ENCODE data around the gene ARHGAP4.

The ARHGAP4 gene

DNA sequence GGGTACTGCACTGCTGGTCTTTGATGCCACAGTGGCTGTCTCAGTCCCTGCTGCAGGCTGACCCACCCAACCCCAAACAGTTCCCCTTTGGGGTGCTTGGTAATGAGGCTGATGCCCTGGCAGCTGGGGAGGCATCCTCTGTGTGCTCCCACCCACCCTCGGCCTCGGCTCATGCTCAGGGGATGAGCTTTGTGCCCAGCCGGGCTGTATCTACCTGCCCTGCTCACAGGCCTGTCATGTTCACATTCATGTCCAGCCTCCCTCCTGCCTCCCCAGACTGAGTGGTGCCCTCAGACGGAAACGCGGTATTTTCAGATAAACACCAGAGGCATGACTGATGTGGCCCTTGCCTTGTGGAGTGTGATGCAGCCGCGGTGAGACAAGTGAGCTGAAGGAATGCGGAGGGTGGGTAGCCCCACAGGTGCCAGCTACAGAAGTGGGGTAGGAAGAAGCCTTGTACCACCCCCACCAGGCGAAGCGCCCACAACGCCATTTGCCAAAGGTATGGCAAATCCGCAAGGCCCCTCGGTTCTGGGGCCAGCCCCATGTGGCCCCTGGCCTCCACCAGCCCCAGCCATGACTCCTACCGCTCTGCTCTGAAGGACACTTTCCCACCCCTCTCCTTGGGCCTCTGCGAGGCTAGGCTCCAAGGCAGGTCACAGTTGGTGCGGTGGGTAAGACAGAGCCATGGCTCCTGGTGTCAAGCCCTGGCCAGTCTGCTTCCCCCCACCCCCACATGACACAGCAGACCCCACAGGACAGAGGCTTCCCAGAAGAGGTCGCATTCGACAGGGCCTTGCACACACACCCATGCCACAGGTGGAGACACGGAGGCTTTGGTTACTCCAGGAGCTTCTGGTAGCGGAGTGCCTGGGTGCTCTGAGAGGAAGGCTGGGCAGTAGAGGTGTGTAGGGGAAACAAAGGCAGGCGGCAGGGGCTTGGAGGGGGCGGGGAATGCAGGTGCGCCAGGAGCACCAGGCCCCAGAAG is 20.2 kb upstream of the ARHGAP4 start:
- no peak for DNase-seq (ENCODE audit: low read depth in 1 of 2, low spot score in 1 of 2)

DNA sequence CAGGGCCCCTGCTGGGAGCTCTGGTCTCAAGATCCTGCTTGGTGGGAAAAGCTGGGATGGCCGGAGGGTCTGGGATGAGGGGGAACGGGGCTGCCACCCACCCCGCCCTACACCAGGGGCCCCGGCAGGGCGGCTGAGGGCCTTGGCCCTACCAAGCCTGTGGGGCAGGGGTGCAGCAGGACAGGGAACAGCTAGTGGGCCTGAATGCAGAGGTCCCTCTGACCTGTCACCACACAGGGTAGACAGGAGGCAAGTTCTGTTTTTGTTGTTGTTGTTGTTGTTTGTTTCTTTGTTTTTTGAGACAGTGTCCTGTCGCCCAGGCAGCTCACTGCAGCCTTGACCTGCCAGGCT is 18.7 kb upstream of the ARHGAP4 start:
- DNase-seq (ENCODE audit: low read depth in 1 of 2, low spot score in 1 of 2) = no peak

DNA sequence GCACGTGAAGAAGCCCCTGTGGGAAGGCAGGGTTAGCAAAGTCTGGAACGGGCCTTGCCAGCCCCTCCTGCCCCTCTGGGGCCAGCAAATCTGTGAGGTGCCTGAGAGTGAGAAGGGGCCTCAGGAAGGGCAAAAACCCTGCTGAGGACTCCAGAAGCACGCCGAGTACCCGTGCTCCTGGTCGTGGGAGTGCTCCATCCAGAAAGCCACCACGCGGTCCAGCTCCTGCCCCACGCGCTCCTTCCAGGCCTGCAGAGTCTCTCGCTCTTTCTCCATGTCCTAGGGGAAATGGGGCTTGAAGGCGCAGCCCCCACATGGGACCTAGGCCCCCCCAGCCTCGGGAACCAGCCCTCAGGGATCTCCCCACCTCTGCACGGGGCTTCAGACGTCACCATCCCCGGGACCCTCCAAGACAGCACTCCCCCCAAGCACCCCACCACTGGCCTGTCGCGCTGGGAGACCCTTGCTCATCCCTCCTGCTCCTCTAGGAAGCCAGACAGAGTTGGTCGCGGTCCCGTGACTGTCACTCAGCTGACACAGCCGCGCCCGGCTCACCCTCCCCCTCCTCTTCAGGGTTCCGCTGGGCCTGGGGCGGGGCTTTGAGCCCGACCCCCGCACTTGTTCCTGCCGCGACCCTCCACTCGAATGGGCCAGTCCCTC is 18.2 kb upstream of the ARHGAP4 start, which contains the start of gene RENBP:
RENBP (minus strand) TSS at position 504 of the 660 bp plus-strand sequence; CDS start at position 471, 33 bp downstream.
- no peak for DNase-seq (ENCODE audit: low read depth in 1 of 2, low spot score in 1 of 2)

DNA sequence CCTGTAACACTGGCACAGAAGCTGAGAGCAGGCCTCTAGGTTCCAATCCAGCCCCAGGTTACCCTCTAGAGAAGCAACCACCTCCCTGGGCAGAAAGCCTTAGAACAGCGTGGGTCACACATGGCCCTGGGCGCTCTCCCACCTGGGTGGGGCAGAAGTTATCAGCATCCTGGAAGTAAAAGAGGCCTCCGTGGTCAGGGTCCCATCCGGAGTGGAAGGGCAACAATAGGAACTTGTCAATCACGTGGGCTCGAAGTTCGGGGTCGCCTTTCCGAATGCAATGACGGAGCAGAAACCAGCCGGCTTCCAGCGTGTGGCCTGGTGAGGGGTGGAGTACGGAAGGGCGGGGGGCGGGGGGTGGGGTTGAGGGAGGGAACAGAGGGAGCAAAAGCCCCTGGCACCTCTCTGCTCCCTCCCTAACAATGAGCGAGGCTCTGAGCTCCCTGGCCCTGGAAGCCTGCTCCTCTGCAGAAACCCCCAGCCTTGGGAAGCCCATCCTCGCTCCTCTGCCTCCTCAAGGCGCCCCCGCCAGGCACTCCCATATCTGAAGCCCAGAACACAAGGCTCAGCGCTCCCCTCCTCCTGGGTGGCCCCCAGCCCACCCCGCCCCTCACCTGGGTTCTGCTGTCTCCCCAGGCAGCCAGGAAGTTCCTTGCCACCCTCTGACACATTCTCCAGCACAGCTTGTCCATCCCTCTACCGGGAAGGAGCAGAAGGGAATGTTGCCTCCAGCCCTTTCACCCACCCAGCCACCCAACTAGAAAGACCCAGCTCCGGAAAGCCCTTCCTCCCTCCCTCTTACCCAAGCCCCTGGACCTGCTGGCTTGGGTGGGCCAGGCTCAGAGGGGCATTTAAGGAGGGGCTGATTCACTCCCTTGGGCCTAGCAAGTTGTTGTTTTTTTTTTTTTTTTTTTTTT is 15.5 kb upstream of the ARHGAP4 start:
- DNase-seq (ENCODE audit: low read depth in 1 of 2, low spot score in 1 of 2) = no peak

DNA sequence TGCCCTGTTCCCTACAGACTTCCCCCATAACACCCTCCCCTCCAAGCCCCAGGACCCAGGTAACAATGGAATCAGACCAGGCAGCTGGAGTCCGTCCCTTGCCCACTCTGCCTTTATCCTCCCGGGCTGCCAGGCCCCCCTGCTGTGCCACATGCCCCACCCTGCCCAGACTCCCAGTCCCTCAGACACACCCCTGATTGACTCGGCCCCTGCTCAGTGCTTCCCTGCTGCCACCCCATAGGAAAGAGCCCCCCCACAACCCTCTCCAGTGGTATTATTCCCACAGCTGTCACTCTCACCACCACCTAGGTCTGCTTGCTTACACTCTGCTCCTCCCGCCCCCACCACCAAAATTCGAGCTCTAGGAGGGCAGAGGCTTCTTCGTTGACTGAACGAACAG is 13.5 kb upstream of the ARHGAP4 start:
- no peak for DNase-seq (ENCODE audit: low read depth in 1 of 2, low spot score in 1 of 2)

DNA sequence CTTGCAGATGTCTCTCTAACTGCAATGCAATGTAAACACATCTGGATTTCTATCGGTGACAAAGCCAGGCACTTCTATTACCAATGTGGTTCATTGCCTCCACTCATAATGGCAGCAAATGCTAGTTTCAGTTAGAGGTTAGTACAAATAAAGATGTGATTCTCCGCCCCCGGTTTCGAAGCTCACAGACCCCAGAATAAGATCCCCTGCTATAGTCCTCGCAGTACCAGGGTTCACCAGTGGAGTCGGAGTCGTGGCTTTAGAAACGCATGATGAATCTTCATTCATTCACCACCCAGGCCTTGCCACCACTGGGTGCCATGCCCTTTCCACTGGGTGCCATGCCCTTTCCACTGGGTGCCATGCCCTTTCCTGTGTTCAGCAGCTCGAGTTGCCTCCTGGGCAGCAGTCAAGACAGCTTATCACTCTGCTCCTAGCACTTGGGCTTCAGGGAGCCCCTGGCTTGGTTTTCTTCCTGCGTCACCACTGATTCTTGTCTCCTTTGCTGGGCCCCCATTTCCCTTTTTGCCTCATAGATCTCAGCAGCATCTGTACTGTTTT is 12.2 kb upstream of the ARHGAP4 start:
- no peak for DNase-seq (ENCODE audit: low read depth in 1 of 2, low spot score in 1 of 2)

DNA sequence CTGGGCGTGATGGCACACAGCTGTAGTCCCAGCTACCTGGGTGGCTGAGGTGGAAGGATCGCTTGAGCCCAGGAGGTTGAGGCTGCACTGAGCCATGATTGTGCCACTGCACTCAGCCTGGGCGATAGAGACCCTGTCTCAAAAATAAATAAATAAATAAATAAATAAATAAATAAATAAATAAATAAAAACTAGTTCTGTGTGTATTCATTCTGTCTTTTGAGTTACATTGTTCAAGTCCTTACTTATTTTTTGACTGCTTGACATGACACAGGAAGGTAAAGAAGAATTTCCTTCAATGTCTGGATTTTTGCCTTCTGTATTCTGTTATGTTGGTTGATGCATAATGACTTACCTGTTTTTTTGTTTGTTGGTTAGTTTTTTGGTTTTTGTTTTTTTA is 11.0 kb upstream of the ARHGAP4 start:
- no peak for DNase-seq (ENCODE audit: low read depth in 1 of 2, low spot score in 1 of 2)

DNA sequence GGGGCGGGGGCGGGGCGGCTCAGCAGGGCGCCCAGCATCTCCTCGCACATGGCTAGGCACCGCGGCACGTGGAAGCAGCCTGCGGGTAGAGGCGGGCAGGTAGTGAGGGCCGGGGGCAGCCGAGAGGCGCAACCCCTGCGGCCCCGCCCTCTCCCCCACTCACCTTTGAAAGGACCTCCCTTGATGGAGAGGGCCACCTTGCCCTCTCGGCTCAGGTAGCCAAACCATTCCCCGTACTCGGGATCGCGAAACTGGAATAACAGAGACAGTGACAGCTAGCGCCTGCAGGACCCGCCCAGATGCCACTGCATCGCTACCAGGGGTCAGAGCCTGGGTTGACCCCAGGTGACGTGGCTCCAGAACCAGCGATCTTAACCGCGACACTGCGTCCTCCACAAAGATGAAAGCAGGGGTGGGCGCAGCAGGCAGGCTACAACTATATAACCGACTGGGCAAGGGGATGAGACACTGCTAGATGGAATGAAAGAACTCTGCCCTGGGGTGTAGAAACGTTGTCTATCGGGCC is 9.3 kb upstream of the ARHGAP4 start:
- DNase-seq (ENCODE audit: low read depth in 1 of 2, low spot score in 1 of 2) = no peak

DNA sequence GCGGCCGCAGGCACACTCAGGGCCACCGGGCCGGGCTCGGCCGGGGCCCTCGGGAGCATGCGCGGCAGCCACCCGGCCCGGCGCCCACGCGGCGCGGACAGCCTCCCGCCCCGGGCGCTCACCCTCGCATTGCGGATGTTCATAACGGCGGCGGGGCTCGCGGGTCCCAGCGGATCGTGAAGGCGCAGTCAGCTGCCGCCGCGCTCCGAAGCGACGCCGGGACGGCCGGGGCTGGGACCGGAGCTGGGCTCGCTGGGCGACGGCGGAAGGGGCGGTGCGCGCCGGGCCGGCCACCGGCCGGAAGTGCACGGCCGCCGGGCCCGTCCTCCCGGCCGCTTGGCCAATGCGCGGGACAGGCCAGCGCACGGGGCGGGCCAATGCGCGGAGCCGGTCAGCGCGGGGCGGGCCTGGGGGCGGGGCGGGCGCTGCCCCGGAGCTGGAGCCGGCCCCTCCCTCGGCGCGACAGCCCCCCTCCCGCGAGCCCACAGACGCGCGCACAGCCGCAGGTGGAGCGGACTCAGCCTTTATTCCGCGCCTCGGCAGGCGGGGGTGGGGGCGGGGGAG is 8.8 kb upstream of the ARHGAP4 start, which contains the start of gene NAA10:
NAA10 (minus strand) TSS at position 276 of the 564 bp plus-strand sequence; CDS start at position 143, 133 bp downstream.
- peak in 1 of 2 donors; percentile 52 for DNase-seq (ENCODE audit: low read depth in 1 of 2, low spot score in 1 of 2)

DNA sequence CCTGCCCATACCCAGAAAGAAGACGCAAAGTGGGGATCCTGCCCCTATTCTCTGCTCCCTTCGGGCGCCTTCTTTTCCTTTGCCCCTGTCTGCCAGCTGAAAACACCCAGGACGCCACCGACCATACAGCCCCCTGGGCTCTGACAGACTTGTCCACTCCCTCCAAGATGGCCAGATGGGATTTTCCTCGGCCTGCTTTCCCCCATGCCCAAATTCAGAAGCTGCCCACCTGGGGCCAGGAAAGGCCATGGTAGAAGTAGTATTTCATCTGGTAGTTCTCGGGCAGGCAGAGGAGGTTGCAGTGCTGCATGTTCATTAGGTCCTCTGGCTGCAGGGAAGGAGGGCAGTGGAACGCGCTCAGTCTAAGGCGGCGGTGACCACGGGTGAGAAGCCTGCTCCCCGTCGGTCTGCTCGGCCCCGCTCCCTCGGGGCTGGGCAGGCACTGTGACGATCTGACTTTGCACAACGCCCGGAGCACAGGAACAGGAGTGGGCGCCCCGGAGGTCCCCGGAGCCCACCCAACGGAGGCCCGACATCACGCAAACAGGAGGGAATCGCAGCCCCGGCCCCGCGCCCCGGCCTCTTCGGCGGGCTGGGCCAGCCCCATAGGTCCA is 8.2 kb upstream of the ARHGAP4 start:
- DNase-seq (ENCODE audit: low read depth in 1 of 2, low spot score in 1 of 2) = no peak

DNA sequence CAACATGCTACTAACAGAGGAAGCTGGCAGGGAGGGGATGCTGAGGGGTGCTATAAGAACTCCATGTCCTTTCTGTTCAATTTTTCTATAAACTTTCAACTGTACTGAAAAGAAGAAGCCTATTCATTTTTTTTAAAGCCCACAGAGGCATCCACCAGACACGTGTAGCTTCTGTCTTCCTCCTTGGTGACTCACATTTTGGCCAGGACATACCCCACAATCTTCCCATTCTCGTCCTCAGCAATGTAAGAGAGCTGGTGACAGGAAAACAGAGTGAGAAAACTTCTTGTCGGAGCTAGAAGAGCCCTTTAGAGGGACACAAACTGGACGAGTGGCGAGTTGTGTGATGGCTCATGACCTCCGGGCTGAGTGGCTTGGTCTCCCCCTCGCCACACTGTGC is 7.7 kb upstream of the ARHGAP4 start:
- no peak for DNase-seq (ENCODE audit: low read depth in 1 of 2, low spot score in 1 of 2)

DNA sequence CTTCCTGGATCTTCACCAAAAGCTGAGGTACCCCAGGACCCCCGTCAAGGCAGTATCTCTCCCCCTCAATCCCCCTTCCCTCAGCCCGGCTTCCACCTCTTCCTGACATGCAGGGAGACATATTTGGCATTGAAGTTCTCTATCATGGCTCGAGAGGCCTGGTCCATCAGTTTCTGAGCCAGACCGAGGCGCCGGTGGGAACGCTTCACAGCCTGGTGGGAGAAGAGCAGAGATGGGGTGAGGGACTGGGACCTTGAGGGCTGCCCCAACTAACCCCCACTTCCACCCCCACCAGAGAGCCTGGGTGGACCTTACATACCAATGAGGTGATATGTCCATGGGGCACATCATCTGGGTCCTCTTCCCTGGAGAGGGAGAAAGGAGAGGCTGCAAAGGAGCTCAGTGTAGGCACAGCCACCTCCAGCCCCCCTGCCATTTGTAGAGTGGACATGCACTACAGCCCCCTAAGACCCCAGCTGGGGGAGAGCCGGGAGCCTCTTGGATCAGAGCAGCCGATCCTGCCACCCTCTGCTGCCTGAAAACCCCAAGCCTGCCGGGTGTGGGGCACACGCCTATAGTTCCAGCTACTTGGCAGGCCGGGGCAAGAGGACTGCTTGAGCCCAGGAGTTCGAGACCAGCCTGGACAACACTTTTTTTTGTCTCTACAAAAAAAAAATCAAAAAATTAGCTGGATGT is 6.3 kb upstream of the ARHGAP4 start:
- no peak for DNase-seq (ENCODE audit: low read depth in 1 of 2, low spot score in 1 of 2)

DNA sequence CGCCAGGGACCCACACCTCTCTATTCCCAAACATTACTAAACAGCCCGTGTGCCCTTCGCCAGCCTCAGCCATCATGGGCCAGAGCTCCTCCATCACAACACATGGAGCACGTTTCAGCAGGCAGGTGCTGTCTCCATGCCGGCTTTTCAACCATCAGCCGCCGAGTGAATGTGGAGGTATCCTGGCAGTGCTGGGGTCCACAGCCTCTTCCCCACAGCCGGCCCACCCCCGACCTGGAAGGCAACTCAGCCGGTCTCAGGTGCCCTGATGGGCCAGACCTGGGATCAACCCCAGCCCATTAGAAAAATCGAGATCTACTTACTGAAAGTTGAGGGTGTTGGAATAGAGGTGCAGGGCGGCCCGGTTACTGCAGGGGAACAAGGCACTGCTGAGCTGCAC is 5.7 kb upstream of the ARHGAP4 start:
- DNase-seq (ENCODE audit: low read depth in 1 of 2, low spot score in 1 of 2) = no peak

DNA sequence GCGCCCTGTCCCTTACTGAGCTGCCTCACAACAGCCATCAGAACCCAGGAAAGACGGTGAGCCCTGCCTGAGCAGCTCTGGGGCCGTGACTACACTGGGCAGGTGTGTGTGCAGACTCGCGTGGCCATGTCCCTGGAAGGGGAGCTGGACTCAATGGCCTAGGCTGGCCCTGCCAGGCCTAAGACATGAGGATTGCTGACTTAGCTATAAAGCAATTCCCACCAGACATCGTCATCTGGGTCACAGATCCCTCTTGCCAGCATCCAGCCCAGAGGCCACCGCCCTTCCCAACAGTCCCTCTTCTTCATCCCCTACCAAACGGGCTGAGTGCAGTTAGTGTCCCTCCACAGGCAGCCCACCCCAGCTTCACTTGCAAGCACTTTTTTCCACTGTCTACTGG is 5.1 kb upstream of the ARHGAP4 start:
- no peak for DNase-seq (ENCODE audit: low read depth in 1 of 2, low spot score in 1 of 2)

DNA sequence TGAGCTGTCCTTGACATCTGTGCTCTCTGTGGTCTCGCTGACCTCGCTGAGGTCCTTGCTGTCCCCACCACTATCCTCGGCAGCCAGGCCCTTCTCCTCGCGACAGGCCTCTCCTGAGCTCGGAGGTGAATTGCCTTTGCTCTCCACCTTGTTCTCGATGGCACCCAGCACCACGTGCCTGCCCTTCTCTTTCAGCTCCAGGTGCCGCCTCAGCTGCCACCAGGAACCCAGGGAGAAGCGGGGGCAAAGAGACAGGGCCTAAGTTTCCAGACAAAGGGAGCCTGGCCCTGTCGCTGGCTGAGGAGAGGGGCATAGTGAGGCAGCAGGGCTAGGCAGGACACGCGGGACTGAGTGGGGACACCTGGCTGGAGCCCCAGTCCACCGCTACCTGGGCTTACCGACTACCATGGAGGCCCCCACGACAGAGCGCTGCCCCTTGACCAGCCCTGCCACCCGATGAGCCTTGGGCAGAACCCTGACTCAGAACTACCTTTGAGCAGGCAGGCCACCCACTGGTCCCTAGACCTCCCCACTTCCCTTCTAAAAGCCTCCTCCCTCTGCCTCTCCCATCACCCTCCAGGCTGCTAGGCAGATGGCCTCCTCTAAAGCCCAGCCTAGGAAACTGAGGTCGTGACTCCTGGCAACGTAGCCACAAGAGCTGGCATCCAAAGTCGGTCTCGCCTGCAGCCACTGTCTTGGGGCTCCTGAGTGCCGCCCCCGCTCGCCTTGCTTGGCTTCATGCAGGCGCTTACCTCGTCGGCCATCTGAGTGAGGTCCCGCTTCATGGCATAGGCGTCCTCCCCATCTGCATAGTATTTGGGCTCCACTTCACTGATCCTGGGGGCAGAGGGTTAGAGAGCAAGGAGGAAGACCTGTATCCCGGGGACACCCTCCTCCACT is 4.2 kb upstream of the ARHGAP4 start:
- no peak for DNase-seq (ENCODE audit: low read depth in 1 of 2, low spot score in 1 of 2)

DNA sequence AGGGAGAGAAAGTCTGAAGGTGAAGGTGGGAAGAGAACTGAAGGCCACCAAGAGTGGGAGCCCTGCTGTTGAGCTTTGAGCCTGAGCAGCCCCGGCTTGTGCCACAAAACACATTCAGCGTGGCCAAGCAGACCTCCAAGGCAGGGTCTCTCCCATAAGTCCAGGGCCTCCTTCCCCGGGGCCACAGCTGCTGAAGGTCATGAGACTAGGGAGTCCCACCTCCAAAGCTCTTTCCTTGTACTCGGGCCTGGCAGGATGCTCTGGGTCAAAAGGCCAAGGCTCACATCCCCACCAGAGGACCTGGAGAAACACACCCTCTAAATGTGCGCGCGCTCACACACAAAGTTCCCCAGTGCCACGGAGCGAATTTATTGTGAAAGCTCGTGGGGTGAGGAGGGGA is 3.5 kb upstream of the ARHGAP4 start:
- DNase-seq (ENCODE audit: low read depth in 1 of 2, low spot score in 1 of 2) = no peak

DNA sequence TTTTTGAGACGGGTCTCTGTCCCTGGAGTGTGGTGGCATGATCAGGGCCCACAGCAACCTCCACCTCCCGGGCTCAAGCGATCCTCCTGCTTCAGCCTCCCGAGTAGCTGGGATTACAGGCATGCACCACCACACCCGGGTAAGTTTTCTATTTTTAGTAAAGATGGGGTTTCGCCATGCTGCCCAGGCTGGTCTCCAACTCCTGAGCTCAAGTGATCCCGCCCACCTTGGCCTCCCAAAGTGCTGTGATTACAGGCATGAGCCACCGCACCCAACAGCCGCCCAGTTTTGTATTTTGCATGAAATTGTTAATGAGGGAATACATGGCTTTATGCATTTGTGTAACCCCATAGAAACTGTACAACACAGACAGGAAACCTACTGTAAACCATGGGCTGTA is 2.8 kb upstream of the ARHGAP4 start:
- no peak for DNase-seq (ENCODE audit: low read depth in 1 of 2, low spot score in 1 of 2)
